ENCODE results near the gene GDI1. TPM values are rescaled to one million over a fixed set of nuclear protein-coding genes. Genes with fewer than 3 reads are reported as not detected.

The GDI1 gene
- polyA plus RNA-seq, 2 of the 4 experiments (the other 2 are of a cell fraction), result 124 to 128 TPM

- TF ChIP-seq KDM5A (IDR thresholded peaks at IDR 0.05) (no peak), RARB (CRISPR knock-in tag; IDR thresholded peaks at IDR 0.05) (no peak), EHMT2 (IDR thresholded peaks at IDR 0.05; ENCODE audit: low read depth) (no peak), SREBF2 (IDR thresholded peaks at IDR 0.05) (no peak), BCL3 (IDR thresholded peaks at IDR 0.05) (no peak), SMC3 (IDR thresholded peaks at IDR 0.05) (no peak), MYC (IDR thresholded peaks at IDR 0.05; ENCODE audit: borderline replicate concordance, low read length) (no peak), BHLHE40 (IDR thresholded peaks at IDR 0.05; ENCODE audit: low read depth, low read length) (no peak), HEYL (CRISPR knock-in tag; IDR thresholded peaks at IDR 0.05) (no peak), ELK1 (IDR thresholded peaks at IDR 0.05; ENCODE audit: low read depth, low read length) (no peak), HOXB5 (CRISPR knock-in tag; IDR thresholded peaks at IDR 0.05) (no peak), ESRRA (IDR thresholded peaks at IDR 0.05; ENCODE audit: borderline replicate concordance, low read length) (no peak), POLR2A (IDR thresholded peaks at IDR 0.05; ENCODE audit: low read length) (no peak), TP53 (CRISPR knock-in tag; IDR thresholded peaks at IDR 0.05) (no peak), CBX2 (IDR thresholded peaks at IDR 0.05; ENCODE audit: borderline replicate concordance, low read depth) (no peak), HMGXB4 (CRISPR knock-in tag; IDR thresholded peaks at IDR 0.05; ENCODE audit: borderline replicate concordance) (no peak), EHF (CRISPR knock-in tag; IDR thresholded peaks at IDR 0.05) (no peak)
- POLR2A ChIA-PET, result interaction anchor here (1.2 kb wide), 1 partner anchor 39 kb away, joined by 3 read pairs; the partner anchor contains the start of gene RPL10
- H3K27ac ChIP-seq, result peak overlapping the region; percentile 100
- peak overlapping the region; percentile 97 for H3K4me3 ChIP-seq
- FAIRE-seq (no peak), DNase-seq (ENCODE audit: low read depth in 1 of 2, low spot score in 1 of 2) (peak in 1 of 2 experiments; percentile 35), ATAC-seq (peak; percentile 54 to 62)
- peak overlapping the region; percentile 98 for H3K4me2 ChIP-seq
- peaks cover 12% of the 10 kb centered on the region; the same call in 1 of the 3 replicates for H3K4me1 ChIP-seq
- 51% methylated on average over 23 of the region's 78 CpGs for WGBS (ENCODE audit: missing lambda C conversion rate)
- no peaks in the 10 kb centered on the region for H3K9me3 ChIP-seq
- CTCF ChIA-PET, result no interaction called here
These were observed 476 bp upstream of the GDI1 start for GRCh38 chrX:154436374-154436982.

GRCh38 chrX:154437971-154438893, 1.3 kb downstream of the GDI1 start:
- FAIRE-seq, result no peak
- ChIA-PET POLR2A (no interaction called here), CTCF (interaction anchor here (0.6 to 1.2 kb wide), 2 partner anchors 11 to 102 kb away, joined by 3 to 5 read pairs; no protein-coding TSS in a partner anchor)
- no peak for DNase-seq (ENCODE audit: low read depth in 1 of 2, low spot score in 1 of 2)
- TF ChIP-seq ZNF302 (CRISPR knock-in tag; IDR thresholded peaks at IDR 0.05) (no peak), SREBF2 (IDR thresholded peaks at IDR 0.05) (no peak), CBX8 (IDR thresholded peaks at IDR 0.05) (no peak), HEYL (CRISPR knock-in tag; IDR thresholded peaks at IDR 0.05) (no peak), TFCP2L1 (CRISPR knock-in tag; IDR thresholded peaks at IDR 0.05) (no peak), POLR2A (IDR thresholded peaks at IDR 0.05; ENCODE audit: low read length) (no peak), KDM1A (IDR thresholded peaks at IDR 0.05; ENCODE audit: low read depth) (no peak), KDM5A (IDR thresholded peaks at IDR 0.05) (no peak), CHD2 (IDR thresholded peaks at IDR 0.05; ENCODE audit: low read length, partially characterized antibody) (no peak), BHLHE40 (IDR thresholded peaks at IDR 0.05; ENCODE audit: low read depth, low read length) (no peak), SMC3 (IDR thresholded peaks at IDR 0.05) (no peak), RAD21 (conservative IDR thresholded peaks at IDR 0.05 in 1 of 2, IDR thresholded peaks at IDR 0.05 in 1 of 2) (no peak), MYC (IDR thresholded peaks at IDR 0.05; ENCODE audit: borderline replicate concordance, low read length) (no peak), FOSB (CRISPR knock-in tag; IDR thresholded peaks at IDR 0.05) (no peak), CHD4 (IDR thresholded peaks at IDR 0.05; ENCODE audit: borderline replicate concordance) (no peak), CEBPB (IDR thresholded peaks at IDR 0.05) (no peak), GATA3 (IDR thresholded peaks at IDR 0.05; ENCODE audit: borderline replicate concordance) (no peak), RNF2 (IDR thresholded peaks at IDR 0.05; ENCODE audit: borderline replicate concordance, low read depth) (no peak), BCL3 (IDR thresholded peaks at IDR 0.05) (no peak), HOXA7 (CRISPR knock-in tag; IDR thresholded peaks at IDR 0.05) (no peak)
- WGBS (ENCODE audit: missing lambda C conversion rate), result 71% methylated on average over 22 of the region's 28 CpGs
- Histone ChIP-seq H3K4me1 (peaks cover 13% of the 10 kb centered on the region; the same call in 1 of the 3 replicates), H3K4me3 (peak overlapping the region; percentile 97), H3K4me2 (peak overlapping the region; percentile 98), H3K9me3 (no peaks in the 10 kb centered on the region), H3K27ac (peak overlapping the region; percentile 100)
- peak in 1 of 2 experiments; percentile 4; a peak in 1 of 6 replicates for ATAC-seq
